HepG2 (cell line): ENCODE results near the gene RARA. TPM values are rescaled to one million over a fixed set of nuclear protein-coding genes. Genes with fewer than 3 reads are reported as not detected.
A peak's percentile ranks its signal among the peaks of the same experiment; 100 is the strongest.

Source experiments
- ATAC-seq: fragments of 200-7000 bp; cut with Tn5 transposase; 3 replicates; pipeline ENCODE4 v1.9.1; 2020; ENCODE audit warnings: mild to moderate bottlenecking, moderate library complexity
- BruUV-seq: library from RNA; stranded (reverse); fragments of 400-500 nt; replicated peaks from 2 replicates; lab custom pipeline; 2021; lab: Mats Ljungman, UMichigan
- CTCF ChIA-PET: fragments of 300-600 bp; formaldehyde crosslinking; extraction: SDS; loops from one replicate; lab custom pipeline; 2021; ENCODE audit warnings: low total read pairs, inconsistent platforms, low intra/inter-chr PET ratio; lab: Yijun Ruan, JAX
- POLR2A ChIA-PET: fragments of 350-600 bp; sonication (Branson Sonifier 250); formaldehyde crosslinking; loops from one replicate; lab custom pipeline; 2020; ENCODE audit warnings: antibody characterized with exemption, inconsistent platforms; lab: Yijun Ruan, JAX
- DNase-seq: peaks from one replicate; pipeline ENCODE4 v3.0.0-alpha.2; 2015; ENCODE audit warnings: low spot score
- FAIRE-seq: peaks from 3 replicates; lab custom pipeline; 2011; peaks lifted over from hg19 to GRCh38; lab: Jason Lieb, UNC
- H2AFZ ChIP-seq: one replicate; pipeline ENCODE4 v1.6.1; 2011; ENCODE audit warnings: low read length, inconsistent platforms
- H3K27ac ChIP-seq: fragments of 300-600 bp; 3 replicates; pipeline ENCODE4 v1.8.0; 2011; ENCODE audit warnings: mixed run types, mild to moderate bottlenecking, mixed read lengths, low read length, inconsistent platforms; ENCODE audit not compliant: insufficient read depth; ENCODE audit errors: extremely low read length
- H3K27me3 ChIP-seq, 2 experiments: fragments of 200-600 bp in 1 of 2; 2 replicates in 1 of 2; 3 replicates in 1 of 2; pipeline versions ENCODE4 v1.6.0 to v1.8.0; 2011; ENCODE audit warnings: low read length in 2 of 2, mild to moderate bottlenecking in 2 of 2, moderate library complexity in 2 of 2, inconsistent platforms in 1 of 2; ENCODE audit not compliant: insufficient read depth in 2 of 2, control insufficient read depth in 1 of 2
- H3K36me3 ChIP-seq, 2 experiments: fragments of 200-600 bp in 1 of 2; replicated peaks in 1 of 2; 2 replicates in 1 of 2; 3 replicates in 1 of 2; pipeline versions ENCODE4 v1.5.1 to v1.8.0; 2011; ENCODE audit warnings: low read length in 2 of 2, inconsistent platforms in 1 of 2; ENCODE audit not compliant: insufficient read depth in 2 of 2, control insufficient read depth in 1 of 2
- H3K4me1 ChIP-seq: 2 replicates; pipeline ENCODE4 v1.5.1; 2012; ENCODE audit warnings: low read length, inconsistent platforms; ENCODE audit not compliant: insufficient read depth
- H3K4me2 ChIP-seq: 2 replicates; pipeline ENCODE4 v1.6.0; 2011; ENCODE audit warnings: low read depth, low read length, inconsistent platforms
- H3K4me3 ChIP-seq, 3 experiments: fragments of 200-600 bp in 1 of 3; sonication (generic), shearing (Covaris generic) in 1 of 3; replicated peaks in 1 of 3; 2 replicates each; pipeline ENCODE4 v1.5.1; 2011 to 2016; ENCODE audit warnings: low read length in 3 of 3, inconsistent platforms in 2 of 3, low read depth in 2 of 3, mild to moderate bottlenecking in 2 of 3, control low read depth in 1 of 3, mixed read lengths in 1 of 3; ENCODE audit not compliant: insufficient read depth in 1 of 3
- H3K79me2 ChIP-seq: one replicate; pipeline ENCODE4 v1.6.1; 2011; ENCODE audit warnings: low read length, inconsistent platforms; ENCODE audit not compliant: insufficient read depth
- H3K9ac ChIP-seq: 2 replicates; pipeline ENCODE4 v1.6.0; 2011; ENCODE audit warnings: mild to moderate bottlenecking, low read depth, low read length, inconsistent platforms; ENCODE audit not compliant: insufficient read depth
- H3K9me3 ChIP-seq: 2 replicates; pipeline ENCODE4 v1.5.1; 2012; ENCODE audit warnings: mild to moderate bottlenecking, low read length
- H4K20me1 ChIP-seq: 2 replicates; pipeline ENCODE4 v1.6.0; 2011; ENCODE audit warnings: inconsistent platforms, mild to moderate bottlenecking, low read length, moderate library complexity; ENCODE audit not compliant: insufficient read depth
- HNRNPL ChIP-seq: fragments of 200-400 bp; formaldehyde crosslinking; IDR thresholded peaks from 2 replicates; pipeline ENCODE4 v1.6.1; 2017; ENCODE audit warnings: mild to moderate bottlenecking, low read depth, low read length
- RELA ChIP-seq: sonication (generic); formaldehyde crosslinking; IDR thresholded peaks from 2 replicates; pipeline ENCODE4 v1.4.0; 2020; ENCODE audit warnings: missing genetic modification reagents
- ZNF770 ChIP-seq: sonication (generic); formaldehyde crosslinking; IDR thresholded peaks from 2 replicates; pipeline ENCODE4 v1.5.0; 2020; ENCODE audit warnings: mild to moderate bottlenecking, missing genetic modification reagents
- WGBS: methylation state at CpG from one replicate; pipeline ENCODE4 v1.1.6; 2017; ENCODE audit warnings: low lambda C conversion rate; 5-methylcytosine and 5-hydroxymethylcytosine counted together
- in situ Hi-C: cut with HindIII; loops from 2 replicates; pipeline ENCODE4 v1.10.0; 2017; ENCODE audit warnings: low pct_unique_long_range_greater_than_20kb; ENCODE audit not compliant: extremely low pct_ligation_motif_present
- intact Hi-C: fragments of 100-400 bp; cut with micrococcal nuclease; formaldehyde crosslinking; loops from one replicate; pipeline ENCODE4 v1.10.0; 2022; ENCODE audit not compliant: unreplicated experiment
- polyA plus RNA-seq, 8 experiments: library from polyadenylated mRNA; depleted of rRNA in 3 of 8; stranded (reverse) in 7 of 8; unstranded in 1 of 8; fragments of >200 nt; fragmentation: Illumina TruSeq in 4 of 8; extraction: Trizol in 4 of 8; gene quantifications; 2 replicates each; pipeline versions ENCODE4 v1.2.1 to v1.2.3, GENCODE V29; 2011 to 2016; ENCODE audit warnings: low read depth in 4 of 8, missing spikeins in 1 of 8, mixed read lengths in 1 of 8; ENCODE audit not compliant: insufficient read depth in 1 of 8
- total RNA-seq, 5 experiments: library from RNA; depleted of rRNA; stranded (reverse); fragments of >200 nt; fragmentation: Illumina TruSeq; extraction: Trizol; gene quantifications; 2 replicates each; pipeline ENCODE4 v1.2.3, GENCODE V29; 2016; ENCODE audit warnings: low read depth in 1 of 5
- TF ChIP-seq, protein P1 (sequence below): IDR thresholded peaks from 2 replicates; pipeline ENCODE4 v1.6.1; 2018; ENCODE audit warnings: missing genetic modification reagents
- TF ChIP-seq, protein P2 (sequence below): sonication (generic); formaldehyde crosslinking; conservative IDR thresholded peaks from 2 replicates; pipeline ENCODE4 v1.4.0; 2020; ENCODE audit warnings: mild to moderate bottlenecking, missing genetic modification reagents, moderate library complexity

RARA gene
- total and polyA plus RNA-seq, 2 of the 13 experiments (the other 11 are each of a cell fraction or from before 2014, with no cell fraction given) = 6.4 to 8.6 TPM

DNA sequence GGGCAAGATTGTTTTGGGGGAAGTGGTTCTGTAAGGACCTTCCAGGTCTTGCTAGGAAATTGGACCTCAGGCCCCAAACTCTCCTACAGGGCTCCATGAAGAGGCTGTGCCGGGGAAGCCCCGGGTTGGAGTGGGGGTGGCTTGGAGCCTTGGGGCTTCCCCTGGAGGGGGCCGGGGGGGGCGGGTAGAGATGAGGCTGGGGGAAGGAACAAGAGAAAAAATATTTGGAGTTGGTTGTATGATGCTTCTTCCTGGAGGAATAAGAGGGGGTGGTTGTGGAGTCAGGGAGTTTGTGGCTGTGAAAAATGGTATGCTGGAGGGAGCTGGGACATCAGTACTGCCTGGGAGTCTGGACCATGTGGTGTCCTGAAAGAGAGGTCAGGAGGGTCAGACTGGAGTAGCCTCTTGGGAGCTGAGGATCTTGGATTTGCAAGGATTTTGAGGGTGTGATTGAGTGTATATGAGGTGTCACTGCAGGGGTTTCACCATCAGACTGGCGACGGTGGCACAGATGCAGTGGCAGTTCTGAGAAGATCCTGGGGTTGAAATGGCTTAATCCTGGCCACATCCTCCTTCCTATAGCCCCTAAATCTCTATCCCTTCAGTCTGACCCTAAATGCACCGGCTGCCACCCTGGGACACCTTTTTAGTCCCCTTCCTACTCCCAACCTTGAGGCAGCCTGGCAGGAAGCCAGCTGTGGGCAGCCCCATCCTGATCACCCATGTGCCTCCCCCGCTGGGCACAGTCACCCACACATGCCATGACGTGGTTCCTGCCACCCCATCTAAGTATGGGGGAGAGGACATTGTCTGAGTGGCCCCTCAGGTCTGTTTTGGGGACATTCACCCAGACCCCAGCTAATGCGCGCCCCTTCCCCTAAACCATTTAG, 10.9 kb downstream of the RARA start:
- Histone ChIP-seq H2AFZ (no peak overlapping the region), H3K4me2 (peak overlapping the region; percentile 100; the same call in 1 of the 2 replicates), H3K36me3 (no peaks in the 10 kb centered on the region), H3K4me3 (peak overlapping the region in 1 of 3 experiments; percentile 95; a peak in 1 of 6 replicates), H3K79me2 (peaks cover 31% of the 10 kb centered on the region), H3K9me3 (no peaks in the 10 kb centered on the region), H3K27me3 (no peaks in the 10 kb centered on the region; a peak in 1 of 5 replicates)
- in situ Hi-C loops (loop anchor here (5.0 kb wide), 2 partner anchors 32 to 97 kb away; partner anchors contain the start of gene TOP2A), intact Hi-C loops (no loop called here)
- no peak for ATAC-seq
- no peak for FAIRE-seq
- ChIA-PET POLR2A (interaction anchor here (0.6 to 3.8 kb wide), 6 partner anchors 8 to 25 kb away, joined by 3 to 33 read pairs (median 5); no protein-coding TSS in a partner anchor), CTCF (no interaction called here)
- no TSS peak for BruUV-seq
- TF ChIP-seq, protein P1, sequence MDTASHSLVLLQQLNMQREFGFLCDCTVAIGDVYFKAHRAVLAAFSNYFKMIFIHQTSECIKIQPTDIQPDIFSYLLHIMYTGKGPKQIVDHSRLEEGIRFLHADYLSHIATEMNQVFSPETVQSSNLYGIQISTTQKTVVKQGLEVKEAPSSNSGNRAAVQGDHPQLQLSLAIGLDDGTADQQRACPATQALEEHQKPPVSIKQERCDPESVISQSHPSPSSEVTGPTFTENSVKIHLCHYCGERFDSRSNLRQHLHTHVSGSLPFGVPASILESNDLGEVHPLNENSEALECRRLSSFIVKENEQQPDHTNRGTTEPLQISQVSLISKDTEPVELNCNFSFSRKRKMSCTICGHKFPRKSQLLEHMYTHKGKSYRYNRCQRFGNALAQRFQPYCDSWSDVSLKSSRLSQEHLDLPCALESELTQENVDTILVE (CRISPR knock-in tag) = no peak
- TF ChIP-seq HNRNPL = 0 out of 2 replicates have a peak, but pooled peaks have one; percentile 28
- TF ChIP-seq, all 625 proteins: peak for 1
- Histone ChIP-seq H4K20me1 (peaks cover 14% of the 10 kb centered on the region; the same call in 1 of the 2 replicates), H3K27ac (no peak overlapping the region), H3K9ac (no peak overlapping the region), H3K4me1 (peaks cover 86% of the 10 kb centered on the region)
- WGBS = 82% methylated on average over 11 of the region's 11 CpGs
- no peak for DNase-seq

DNA sequence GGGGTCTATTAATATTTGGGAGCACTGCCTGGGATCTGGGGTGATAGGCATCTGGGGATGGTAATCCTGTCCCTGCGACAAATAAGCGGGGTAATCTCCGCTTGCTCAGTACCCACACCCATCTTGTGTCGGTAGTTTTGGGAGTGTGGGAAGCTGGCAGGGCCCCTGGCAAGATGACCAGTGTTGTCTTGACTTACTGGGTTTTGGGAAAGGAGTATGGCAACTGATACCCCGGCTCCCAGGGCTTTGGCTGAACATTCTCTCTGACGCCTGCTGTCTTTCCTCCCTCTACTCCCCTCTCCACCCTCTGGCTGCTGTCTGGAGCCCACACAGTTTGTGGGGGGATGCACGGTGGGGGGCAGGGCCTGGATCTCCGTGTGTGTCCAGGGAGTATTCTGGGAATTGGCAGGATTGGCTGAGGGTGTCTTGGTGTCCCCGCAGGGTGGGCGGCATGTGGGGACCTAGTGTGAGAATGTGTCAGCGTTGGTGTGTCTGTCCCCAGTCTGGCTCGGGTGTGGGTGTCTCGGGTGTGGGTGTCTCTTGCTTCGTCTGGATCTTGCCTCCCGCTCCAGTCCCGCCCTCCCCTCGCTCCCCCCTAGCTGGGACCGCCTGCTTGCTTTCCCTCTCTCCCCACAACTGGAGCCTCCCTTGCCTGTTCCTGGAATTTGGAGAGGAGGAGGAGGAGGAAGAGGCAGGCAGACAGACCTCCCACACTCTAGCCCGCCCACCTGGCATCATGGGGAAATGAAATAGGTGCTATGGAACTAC, 12.0 kb downstream of the RARA start:
- no TSS peak for BruUV-seq
- H3K9me3 ChIP-seq = no peaks in the 10 kb centered on the region
- H3K79me2 ChIP-seq = peaks cover 31% of the 10 kb centered on the region
- FAIRE-seq (no peak), ATAC-seq (no peak), DNase-seq (no peak)
- WGBS = 90% methylated on average over 15 of the region's 19 CpGs
- POLR2A ChIA-PET = interaction anchor here (0.9 to 1.1 kb wide), 2 partner anchors 11 to 20 kb away, joined by 4 read pairs; no protein-coding TSS in a partner anchor
- no peak overlapping the region for H2AFZ ChIP-seq
- no peak overlapping the region for H3K27ac ChIP-seq
- no peak overlapping the region for H3K9ac ChIP-seq
- no peak overlapping the region for H3K4me2 ChIP-seq
- H3K36me3 ChIP-seq = no peaks in the 10 kb centered on the region
- in situ Hi-C loops = no loop called here
- H3K4me3 ChIP-seq = no peak overlapping the region; a peak in 1 of 6 replicates
- no peaks in the 10 kb centered on the region; a peak in 1 of 5 replicates for H3K27me3 ChIP-seq
- intact Hi-C loops = no loop called here
- CTCF ChIA-PET = no interaction called here
- H4K20me1 ChIP-seq = peaks cover 19% of the 10 kb centered on the region; the same call in 1 of the 2 replicates
- peaks cover 86% of the 10 kb centered on the region for H3K4me1 ChIP-seq
- TF ChIP-seq, protein P2, sequence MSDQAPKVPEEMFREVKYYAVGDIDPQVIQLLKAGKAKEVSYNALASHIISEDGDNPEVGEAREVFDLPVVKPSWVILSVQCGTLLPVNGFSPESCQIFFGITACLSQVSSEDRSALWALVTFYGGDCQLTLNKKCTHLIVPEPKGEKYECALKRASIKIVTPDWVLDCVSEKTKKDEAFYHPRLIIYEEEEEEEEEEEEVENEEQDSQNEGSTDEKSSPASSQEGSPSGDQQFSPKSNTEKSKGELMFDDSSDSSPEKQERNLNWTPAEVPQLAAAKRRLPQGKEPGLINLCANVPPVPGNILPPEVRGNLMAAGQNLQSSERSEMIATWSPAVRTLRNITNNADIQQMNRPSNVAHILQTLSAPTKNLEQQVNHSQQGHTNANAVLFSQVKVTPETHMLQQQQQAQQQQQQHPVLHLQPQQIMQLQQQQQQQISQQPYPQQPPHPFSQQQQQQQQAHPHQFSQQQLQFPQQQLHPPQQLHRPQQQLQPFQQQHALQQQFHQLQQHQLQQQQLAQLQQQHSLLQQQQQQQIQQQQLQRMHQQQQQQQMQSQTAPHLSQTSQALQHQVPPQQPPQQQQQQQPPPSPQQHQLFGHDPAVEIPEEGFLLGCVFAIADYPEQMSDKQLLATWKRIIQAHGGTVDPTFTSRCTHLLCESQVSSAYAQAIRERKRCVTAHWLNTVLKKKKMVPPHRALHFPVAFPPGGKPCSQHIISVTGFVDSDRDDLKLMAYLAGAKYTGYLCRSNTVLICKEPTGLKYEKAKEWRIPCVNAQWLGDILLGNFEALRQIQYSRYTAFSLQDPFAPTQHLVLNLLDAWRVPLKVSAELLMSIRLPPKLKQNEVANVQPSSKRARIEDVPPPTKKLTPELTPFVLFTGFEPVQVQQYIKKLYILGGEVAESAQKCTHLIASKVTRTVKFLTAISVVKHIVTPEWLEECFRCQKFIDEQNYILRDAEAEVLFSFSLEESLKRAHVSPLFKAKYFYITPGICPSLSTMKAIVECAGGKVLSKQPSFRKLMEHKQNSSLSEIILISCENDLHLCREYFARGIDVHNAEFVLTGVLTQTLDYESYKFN (CRISPR knock-in tag) = no peak
- TF ChIP-seq RELA (CRISPR knock-in tag) = no peak
- no peak for TF ChIP-seq ZNF770
